Psoas muscle (tissue), 8 donors: ENCODE results near the gene KPNA1. TPM values are rescaled to one million over a fixed set of nuclear protein-coding genes. Genes with fewer than 3 reads are reported as not detected.

ENCODE experiments used
- ATAC-seq, 4 donors: fragments of 200-7000 bp; cut with Tn5 transposase; one replicate each; pipeline ENCODE4 v1.9.1; 2020; ENCODE audit warnings: moderate library complexity in 3 of 4, mild to moderate bottlenecking in 2 of 4
- DNase-seq, 2 donors: peaks; one replicate each; pipeline ENCODE4 v3.0.0-alpha.2; 2020
- H3K27ac ChIP-seq: fragments of 200-600 bp; one replicate; pipeline ENCODE4 v1.8.0; 2022
- H3K27me3 ChIP-seq, 3 donors: fragments of 200-600 bp in 1 of 3; one replicate each; pipeline versions ENCODE4 v1.6.1 to v1.8.0; 2013 to 2022; ENCODE audit warnings: low read length in 2 of 3, mild to moderate bottlenecking in 2 of 3, moderate library complexity in 1 of 3; ENCODE audit not compliant: insufficient read depth in 3 of 3
- H3K36me3 ChIP-seq, 2 donors: fragments of 200-600 bp in 1 of 2; one replicate each; pipeline versions ENCODE4 v1.6.1 to v1.8.0; 2013 to 2022; ENCODE audit warnings: low read depth in 1 of 2, mild to moderate bottlenecking in 1 of 2, moderate library complexity in 1 of 2; ENCODE audit not compliant: insufficient read depth in 1 of 2
- H3K4me1 ChIP-seq: fragments of 200-600 bp; one replicate; pipeline ENCODE4 v1.8.0; 2022
- H3K4me3 ChIP-seq: fragments of 200-600 bp; one replicate; pipeline ENCODE4 v1.8.0; 2022; ENCODE audit warnings: mild to moderate bottlenecking
- H3K9me3 ChIP-seq: fragments of 200-600 bp; one replicate; pipeline ENCODE4 v1.8.0; 2022
- WGBS, 3 donors: extraction: QIAGEN DNeasy Blood & Tissue Kit; methylation state at CpG; one replicate each; pipeline versions ENCODE4 v1.1.6 to v1.1.7; 2013; 5-methylcytosine and 5-hydroxymethylcytosine counted together
- intact Hi-C, 2 donors: fragments of 100-400 bp; cut with DNase I; formaldehyde crosslinking; loops; one replicate each; pipeline versions ENCODE4 v1.11.0 to v1.14.2; 2022
- polyA plus RNA-seq, 3 donors: library from polyadenylated mRNA; stranded (reverse); fragments of 200-250 nt; gene quantifications; one replicate each; pipeline ENCODE4 v1.2.3, GENCODE V29; 2013
- total RNA-seq, 4 donors: library from RNA; stranded (reverse); fragmentation: NEBNext Ultra II Directional in 2 of 4; extraction: Animal tissue kit (Norgen Biotek cat#: 25700) in 2 of 4; gene quantifications; one replicate each; pipeline versions ENCODE4 v1.2.1 to v1.2.4, GENCODE V29; 2021 to 2023
- TF ChIP-seq, protein P1 (sequence below): fragments of 200-600 bp; IDR thresholded peaks from one replicate; pipeline ENCODE4 v1.8.0; 2022; ENCODE audit warnings: antibody characterized with exemption
- donor health status: healthy with polysubstance abuse.
- donor health status: DM: no; HTN: no; CAD: no; lungs with moderate emphysema.
- donor health status: Bipolar disorder and iron deficiency.
- donor health status: healthy.
- donor health status: DM: yes; HTN: yes; CAD: no.
- donor health status: DM: no; HTN: no; CAD: no.
- donor health status: DM: no; HTN: no; CAD: no.
- donor health status: DM: yes; HTN: yes; CAD: no.

KPNA1 gene
- total and polyA plus RNA-seq, 7 donors = 39.5 to 263 (median 180) TPM

- DNase-seq (no peak), ATAC-seq (no peak)
- H3K27ac ChIP-seq = no peak overlapping the region
- peaks cover 12% of the 10 kb centered on the region for H3K4me1 ChIP-seq
- no peak overlapping the region for H3K4me3 ChIP-seq
- WGBS, 3 donors = 78 to 83% (median 82%) methylated on average over 3 of the region's 3 CpGs
- no peaks in the 10 kb centered on the region for H3K9me3 ChIP-seq
- TF ChIP-seq, protein P1, sequence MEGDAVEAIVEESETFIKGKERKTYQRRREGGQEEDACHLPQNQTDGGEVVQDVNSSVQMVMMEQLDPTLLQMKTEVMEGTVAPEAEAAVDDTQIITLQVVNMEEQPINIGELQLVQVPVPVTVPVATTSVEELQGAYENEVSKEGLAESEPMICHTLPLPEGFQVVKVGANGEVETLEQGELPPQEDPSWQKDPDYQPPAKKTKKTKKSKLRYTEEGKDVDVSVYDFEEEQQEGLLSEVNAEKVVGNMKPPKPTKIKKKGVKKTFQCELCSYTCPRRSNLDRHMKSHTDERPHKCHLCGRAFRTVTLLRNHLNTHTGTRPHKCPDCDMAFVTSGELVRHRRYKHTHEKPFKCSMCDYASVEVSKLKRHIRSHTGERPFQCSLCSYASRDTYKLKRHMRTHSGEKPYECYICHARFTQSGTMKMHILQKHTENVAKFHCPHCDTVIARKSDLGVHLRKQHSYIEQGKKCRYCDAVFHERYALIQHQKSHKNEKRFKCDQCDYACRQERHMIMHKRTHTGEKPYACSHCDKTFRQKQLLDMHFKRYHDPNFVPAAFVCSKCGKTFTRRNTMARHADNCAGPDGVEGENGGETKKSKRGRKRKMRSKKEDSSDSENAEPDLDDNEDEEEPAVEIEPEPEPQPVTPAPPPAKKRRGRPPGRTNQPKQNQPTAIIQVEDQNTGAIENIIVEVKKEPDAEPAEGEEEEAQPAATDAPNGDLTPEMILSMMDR = no peak
- no peaks in the 10 kb centered on the region for H3K27me3 ChIP-seq
- peaks cover 0 to 34% of the 10 kb centered on the region in 2 donors for H3K36me3 ChIP-seq
- intact Hi-C loops = no loop called here
These were observed 45.7 kb downstream of the KPNA1 start for GRCh38 chr3:122468896-122469533.

DNA sequence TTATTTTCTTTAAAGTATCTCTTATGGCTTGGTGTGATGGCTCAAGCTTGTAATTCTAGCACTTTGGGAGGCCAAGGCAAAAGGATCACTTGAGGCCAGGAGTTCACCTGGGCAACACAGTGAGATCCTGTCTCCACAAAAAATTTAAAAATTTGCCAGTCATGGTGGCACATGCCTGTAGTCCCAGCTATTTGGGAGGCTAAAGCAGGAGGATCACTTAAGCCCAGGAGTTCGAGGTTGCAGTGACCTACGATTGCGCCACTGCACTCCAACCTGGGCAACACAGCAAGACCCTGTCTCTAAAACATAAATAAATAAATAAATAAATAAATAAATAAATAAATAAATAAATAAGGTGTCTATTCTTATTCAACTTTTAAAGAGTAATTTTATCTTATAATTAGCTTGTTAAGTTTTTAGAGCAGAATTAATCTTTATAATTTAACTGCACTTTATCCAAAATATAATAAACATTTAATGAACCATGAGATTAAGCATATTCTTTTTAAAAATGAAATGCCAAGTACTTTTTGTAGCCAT lies 48.0 kb downstream of the KPNA1 start:
- ATAC-seq (no peak), DNase-seq (no peak)
- intact Hi-C loops = no loop called here
- Histone ChIP-seq H3K4me3 (no peak overlapping the region), H3K27ac (no peak overlapping the region), H3K4me1 (peaks cover 3% of the 10 kb centered on the region), H3K36me3 (peaks cover 0 to 56% of the 10 kb centered on the region in 2 donors), H3K9me3 (no peaks in the 10 kb centered on the region), H3K27me3 (no peaks in the 10 kb centered on the region)
- TF ChIP-seq, protein P1 = no peak
- WGBS, 3 donors = 98 to 99% (median 99%) methylated on average over 3 of the region's 3 CpGs

DNA sequence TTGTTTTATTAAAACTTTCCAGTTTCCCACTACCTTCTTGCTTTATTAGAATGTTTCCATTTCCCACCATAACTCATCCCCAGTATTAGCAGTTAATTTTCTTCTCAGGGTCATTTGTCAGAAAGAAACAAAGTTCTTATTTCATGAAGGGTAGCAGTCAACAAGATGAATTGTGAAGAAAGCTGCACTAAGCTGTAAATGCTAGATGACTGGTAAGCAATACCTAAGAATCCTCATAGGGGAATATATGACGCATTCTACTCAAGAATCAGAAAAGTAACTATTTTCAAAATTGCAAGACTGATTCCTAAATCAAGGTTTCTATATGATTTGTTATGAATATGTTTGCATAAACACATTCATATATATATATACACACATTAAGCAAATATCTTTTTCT lies 50.1 kb downstream of the KPNA1 start:
- DNase-seq (no peak), ATAC-seq (no peak)
- Histone ChIP-seq H3K9me3 (no peaks in the 10 kb centered on the region), H3K4me3 (no peak overlapping the region), H3K36me3 (peaks cover 0 to 77% of the 10 kb centered on the region in 2 donors), H3K4me1 (peaks cover 3% of the 10 kb centered on the region), H3K27me3 (no peaks in the 10 kb centered on the region), H3K27ac (no peak overlapping the region)
- WGBS, 3 donors = 94 to 97% (median 96%) methylated on average over 1 of the region's 1 CpG
- TF ChIP-seq, protein P1 = no peak
- intact Hi-C loops = no loop called here

GRCh38 chr3:122462406-122462805 lies 52.3 kb downstream of the KPNA1 start:
- DNase-seq = no peak
- 83 to 92% (median 90%) methylated on average over 1 of the region's 1 CpG for WGBS, 3 donors
- TF ChIP-seq, protein P1 = no peak

More at GRCh38 chr3:122462406-122462805, 52.3 kb downstream of the KPNA1 start:
- Histone ChIP-seq H3K4me1 (no peaks in the 10 kb centered on the region), H3K36me3 (peaks cover 5 to 100% of the 10 kb centered on the region in 2 donors), H3K27me3 (no peaks in the 10 kb centered on the region), H3K27ac (no peak overlapping the region), H3K9me3 (no peaks in the 10 kb centered on the region), H3K4me3 (no peak overlapping the region)
- intact Hi-C loops = no loop called here
- no peak for ATAC-seq
